ENCODE results near the gene STXBP1. TPM values are rescaled to one million over a fixed set of nuclear protein-coding genes. Genes with fewer than 3 reads are reported as not detected.

Gene STXBP1
- total and polyA plus RNA-seq, 2 experiments from 2014 or later, result 48.6 to 50.4 TPM

GRCh38 chr9:127714951-127715469 lies 102.9 kb downstream of the STXBP1 start:
- no peaks in the 10 kb centered on the region for H3K36me3 ChIP-seq (ENCODE audit: insufficient read depth)
- peaks cover 10% of the 10 kb centered on the region for H3K4me1 ChIP-seq (ENCODE audit: insufficient read depth)
- peaks cover 18% of the 10 kb centered on the region for H3K27me3 Mint-ChIP-seq (ENCODE audit: insufficient read depth, low read depth, poor library complexity)
- no peaks in the 10 kb centered on the region for H3K79me2 ChIP-seq (replicated peaks; ENCODE audit: insufficient read depth)
- no peaks in the 10 kb centered on the region for H3K9me3 Mint-ChIP-seq
- H3K4me3 ChIP-seq, result peak overlapping the region; percentile 66
- no peak overlapping the region for H3K27ac ChIP-seq (ENCODE audit: low read depth)
- no peak overlapping the region for H3K27ac Mint-ChIP-seq
- H3K4me2 ChIP-seq, result peak overlapping the region; percentile 95
- ATAC-seq (peak; percentile 13), DNase-seq (ENCODE audit: low spot score) (peak; percentile 48)
- peak overlapping the region; percentile 98 for H3K4me3 Mint-ChIP-seq
- no peaks in the 10 kb centered on the region for H4K20me1 ChIP-seq (replicated peaks; ENCODE audit: insufficient read depth)
- no peaks in the 10 kb centered on the region for H3K36me3 Mint-ChIP-seq (ENCODE audit: low read depth)
- no peaks in the 10 kb centered on the region for H3K27me3 ChIP-seq (ENCODE audit: insufficient read depth)
- peaks cover 27% of the 10 kb centered on the region for H3K4me1 Mint-ChIP-seq
- H3F3A ChIP-seq (replicated peaks; ENCODE audit: low read depth), result 0 out of 2 replicates have a peak, but pooled peaks cover 7% of the 10 kb centered on the region
- no peaks in the 10 kb centered on the region for H3K9me2 ChIP-seq (ENCODE audit: insufficient read depth)
- TF ChIP-seq STAT1 (IDR thresholded peaks at IDR 0.05; ENCODE audit: unreplicated experiment) (no peak), ZNF114 (CRISPR knock-in tag; IDR thresholded peaks at IDR 0.05) (no peak), EZH2phosphoT487 (IDR thresholded peaks at IDR 0.05; ENCODE audit: unreplicated experiment) (no peak), JUNB (IDR thresholded peaks at IDR 0.05; ENCODE audit: unreplicated experiment) (no peak)
- peak overlapping the region; percentile 94 for H2AFZ ChIP-seq

DNA sequence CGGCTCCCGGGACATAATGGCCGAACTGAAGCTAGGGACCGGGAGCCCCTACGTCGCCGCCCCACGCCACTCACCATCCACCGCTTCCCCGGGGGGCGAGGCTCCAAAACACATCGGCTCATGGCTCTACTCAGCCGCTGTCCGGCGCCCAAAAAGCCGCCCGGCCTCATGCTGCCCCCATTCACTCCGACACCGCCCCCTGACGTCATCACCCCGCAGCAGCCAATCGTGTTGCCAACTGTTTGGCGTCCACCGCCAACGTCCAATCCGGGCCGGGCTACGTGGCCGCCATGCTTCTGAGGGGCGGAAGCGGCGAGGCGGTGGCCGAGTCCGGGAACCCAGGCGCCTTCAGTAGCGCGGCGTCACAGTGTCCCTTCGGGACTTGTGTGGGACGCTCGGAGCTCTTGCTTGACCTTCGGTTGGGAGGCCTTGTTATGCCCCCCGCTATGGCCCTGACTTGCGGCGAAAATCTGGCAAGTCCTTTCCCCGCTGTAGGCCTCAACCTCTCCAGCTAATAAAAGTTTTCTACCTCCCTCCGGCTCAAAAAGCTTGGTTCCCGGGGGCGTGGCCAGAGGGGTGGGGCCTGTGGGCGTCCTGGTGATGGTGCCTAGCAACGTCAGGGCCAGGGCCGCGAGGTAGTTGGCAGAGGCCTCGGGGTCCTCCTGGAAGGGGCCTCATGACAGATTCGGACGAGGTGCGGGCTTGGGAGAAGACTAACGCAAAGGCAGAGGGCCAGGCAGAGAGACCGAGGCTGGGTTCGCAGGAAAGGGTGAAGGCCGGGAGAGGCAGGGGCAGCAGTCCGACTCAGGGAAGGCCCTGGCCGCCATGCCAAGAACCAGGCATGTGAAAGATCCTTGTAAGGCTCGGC lies 103.6 kb downstream of the STXBP1 start, which contains the start of the genes PTRH1 and TTC16:
Gene PTRH1 (minus strand): TSS at position 194 of the 868 bp plus-strand sequence. CDS start 24 bp downstream, at position 170.
Gene TTC16 (plus strand): TSS at position 610 of the 868 bp plus-strand sequence. CDS start 67 bp downstream, at position 677.
- H3K27ac Mint-ChIP-seq, result peak within 1 kb of the TSS; percentile 77

More for the DNA sequence above, 103.6 kb downstream of the STXBP1 start, which contains the start of the genes PTRH1 and TTC16:
- H3K36me3 ChIP-seq (ENCODE audit: insufficient read depth), result no peaks in the 10 kb centered on the region
- no peaks in the 10 kb centered on the region for H3K27me3 ChIP-seq (ENCODE audit: insufficient read depth)
- TF ChIP-seq, protein P1, sequence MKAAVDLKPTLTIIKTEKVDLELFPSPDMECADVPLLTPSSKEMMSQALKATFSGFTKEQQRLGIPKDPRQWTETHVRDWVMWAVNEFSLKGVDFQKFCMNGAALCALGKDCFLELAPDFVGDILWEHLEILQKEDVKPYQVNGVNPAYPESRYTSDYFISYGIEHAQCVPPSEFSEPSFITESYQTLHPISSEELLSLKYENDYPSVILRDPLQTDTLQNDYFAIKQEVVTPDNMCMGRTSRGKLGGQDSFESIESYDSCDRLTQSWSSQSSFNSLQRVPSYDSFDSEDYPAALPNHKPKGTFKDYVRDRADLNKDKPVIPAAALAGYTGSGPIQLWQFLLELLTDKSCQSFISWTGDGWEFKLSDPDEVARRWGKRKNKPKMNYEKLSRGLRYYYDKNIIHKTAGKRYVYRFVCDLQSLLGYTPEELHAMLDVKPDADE (IDR thresholded peaks at IDR 0.05), result peak; percentile 81; the same call in 1 of the 2 replicates
- TF ChIP-seq REST (IDR thresholded peaks at IDR 0.05; ENCODE audit: unreplicated experiment) (no peak), JUNB (IDR thresholded peaks at IDR 0.05; ENCODE audit: unreplicated experiment) (no peak), NANOG (IDR thresholded peaks at IDR 0.05; ENCODE audit: borderline replicate concordance) (no peak), STAT1 (IDR thresholded peaks at IDR 0.05; ENCODE audit: unreplicated experiment) (no peak), CREB1 (CRISPR knock-in tag; IDR thresholded peaks at IDR 0.05; ENCODE audit: low read depth) (peak; percentile 97), ZNF331 (CRISPR knock-in tag; IDR thresholded peaks at IDR 0.05; ENCODE audit: low read depth) (no peak), ZNF114 (CRISPR knock-in tag; IDR thresholded peaks at IDR 0.05) (no peak), EZH2phosphoT487 (IDR thresholded peaks at IDR 0.05; ENCODE audit: unreplicated experiment) (no peak), CTCF (conservative IDR thresholded peaks at IDR 0.05; ENCODE audit: low read depth in 2 of 2) (no peak), POLR2AphosphoS5 (IDR thresholded peaks at IDR 0.05; ENCODE audit: low read depth) (peak; percentile 46; the same call in 1 of the 2 replicates)
- no peaks in the 10 kb centered on the region for H3K79me2 ChIP-seq (replicated peaks; ENCODE audit: insufficient read depth)
- peak within 1 kb of the TSS; percentile 98 for H3K4me3 Mint-ChIP-seq
- peaks cover 22% of the 10 kb centered on the region for H3K4me1 Mint-ChIP-seq
- no peaks in the 10 kb centered on the region for H4K20me1 ChIP-seq (replicated peaks; ENCODE audit: insufficient read depth)
- H3K36me3 Mint-ChIP-seq (ENCODE audit: low read depth), result no peaks in the 10 kb centered on the region
- 0 out of 2 replicates have a peak, but pooled peaks cover 7% of the 10 kb centered on the region for H3F3A ChIP-seq (replicated peaks; ENCODE audit: low read depth)
- peak within 1 kb of the TSS; percentile 95 for H3K4me2 ChIP-seq
- peak within 1 kb of the TSS; percentile 94 for H2AFZ ChIP-seq
- peaks cover 15% of the 10 kb centered on the region for H3K27me3 Mint-ChIP-seq (ENCODE audit: insufficient read depth, low read depth, poor library complexity)
- ATAC-seq, result peak; percentile 89
- peaks cover 10% of the 10 kb centered on the region for H3K4me1 ChIP-seq (ENCODE audit: insufficient read depth)
- peak; percentile 99 for DNase-seq (ENCODE audit: low spot score)
- H3K9me3 Mint-ChIP-seq, result no peaks in the 10 kb centered on the region
- H3K27ac ChIP-seq (ENCODE audit: low read depth), result no peak within 1 kb of the TSS
- H3K9me2 ChIP-seq (ENCODE audit: insufficient read depth), result no peaks in the 10 kb centered on the region
- H3K4me3 ChIP-seq, result peak within 1 kb of the TSS; percentile 66

Data from GM23338 (cell line).